ENCODE measurements around the gene ACSL4. TPM values are rescaled to one million over a fixed set of nuclear protein-coding genes. Genes with fewer than 3 reads are reported as not detected.

ACSL4 gene
- total RNA-seq: 10 to 100 TPM; 44.3 to 48.1 TPM

DNA sequence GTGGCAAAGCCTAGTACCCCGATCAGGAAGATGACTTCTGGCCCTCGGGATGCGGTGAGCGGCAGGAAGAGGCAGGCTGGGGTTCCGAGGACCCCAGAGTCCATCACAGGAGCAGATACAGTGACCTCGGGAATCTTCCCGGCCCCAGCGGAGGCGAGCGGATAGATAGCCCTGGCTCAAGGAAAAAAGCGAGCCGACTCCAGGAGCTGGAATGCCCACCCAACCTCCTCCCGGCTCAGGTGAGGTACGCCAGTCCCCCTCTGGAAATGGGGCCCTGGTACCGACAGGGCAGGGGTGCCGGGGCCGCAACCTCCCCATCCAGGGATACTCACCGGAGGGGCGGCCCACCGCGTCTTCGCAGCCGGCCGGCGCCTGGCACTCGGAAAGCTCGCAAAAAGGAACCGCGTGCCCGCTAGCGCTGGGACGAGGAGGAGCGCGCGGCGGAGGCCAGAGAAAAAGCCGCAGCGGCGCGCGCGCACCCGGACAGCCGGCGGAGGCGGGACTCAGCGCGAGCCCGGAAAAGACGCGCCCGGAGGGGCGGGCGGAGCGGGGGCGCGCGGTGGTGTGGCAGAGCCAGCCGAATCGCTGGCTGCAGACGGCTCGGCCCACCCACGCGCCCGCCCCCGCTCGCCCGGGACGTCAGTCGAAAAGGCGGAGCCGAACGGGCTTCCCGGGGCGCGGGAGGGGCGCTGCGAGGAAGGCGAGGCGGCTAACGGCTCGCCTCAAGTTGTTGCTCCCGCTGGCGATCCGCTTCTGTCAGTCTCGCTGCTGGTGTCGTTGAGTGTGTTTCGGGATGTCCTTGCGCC, at the start of gene ACSL4:
Gene ACSL4, minus strand, starts transcription at position 451 of the 806 bp plus-strand sequence. CDS start 49,894 bp downstream, outside the sequence.
- ATAC-seq (replicated peaks in 1 of 2): peak; percentile 87 to 88
- Mint-ChIP-seq H3K4me1 (ENCODE audit: low read depth) (peaks cover 31% of the 10 kb centered on the region), H3K4me3 (peak within 1 kb of the TSS; percentile 97), H3K36me3 (ENCODE audit: insufficient read depth in 2 of 2) (peaks cover 5 to 12% of the 10 kb centered on the region in 2 donors), H3K9me3 (no peaks in the 10 kb centered on the region), H3K27me3 (ENCODE audit: low read depth) (peaks cover 12% of the 10 kb centered on the region), H3K27ac (peak within 1 kb of the TSS; percentile 99)
- DNase-seq: peak; percentile 88 to 89

GRCh38 chrX:109777749-109778148, 44.7 kb upstream of the ACSL4 start:
- Mint-ChIP-seq H3K27me3 (ENCODE audit: low read depth) (peaks cover 6% of the 10 kb centered on the region), H3K36me3 (ENCODE audit: insufficient read depth in 2 of 2) (no peaks in the 10 kb centered on the region), H3K4me1 (ENCODE audit: low read depth) (peaks cover 4% of the 10 kb centered on the region), H3K4me3 (no peak overlapping the region), H3K9me3 (no peaks in the 10 kb centered on the region), H3K27ac (no peak overlapping the region)
- ATAC-seq (replicated peaks in 1 of 2): no peak
- DNase-seq: no peak

DNA sequence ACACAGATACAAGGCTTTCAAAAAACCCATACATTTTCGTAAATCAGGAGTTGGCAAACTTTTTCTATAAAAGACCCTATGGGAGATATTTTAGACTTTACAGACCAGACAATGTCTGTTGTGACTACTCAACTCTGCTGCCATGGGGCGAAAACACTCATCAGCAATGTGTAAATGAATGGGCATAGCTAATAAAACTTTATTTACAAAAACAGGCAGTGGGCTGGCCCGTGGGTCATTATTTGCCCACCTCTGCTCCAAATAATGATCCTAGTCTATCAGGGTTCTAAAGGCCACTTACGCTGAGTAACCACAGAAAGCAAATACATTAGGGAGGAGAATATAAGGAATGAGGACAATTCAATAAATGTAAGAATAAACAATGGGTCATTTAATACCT, 43.9 kb upstream of the ACSL4 start:
- no peak for DNase-seq
- H3K27me3 Mint-ChIP-seq (ENCODE audit: low read depth): peaks cover 6% of the 10 kb centered on the region

GRCh38 chrX:109776432-109776831, 43.4 kb upstream of the ACSL4 start:
- no peak for ATAC-seq (replicated peaks in 1 of 2)
- H3K9me3 Mint-ChIP-seq: no peaks in the 10 kb centered on the region
- H3K36me3 Mint-ChIP-seq (ENCODE audit: insufficient read depth in 2 of 2): no peaks in the 10 kb centered on the region

More for the DNA sequence above, 43.9 kb upstream of the ACSL4 start:
- no peak overlapping the region for H3K4me3 Mint-ChIP-seq
- no peaks in the 10 kb centered on the region for H3K9me3 Mint-ChIP-seq
- no peaks in the 10 kb centered on the region for H3K36me3 Mint-ChIP-seq (ENCODE audit: insufficient read depth in 2 of 2)
- no peak for ATAC-seq (replicated peaks in 1 of 2)
- H3K27ac Mint-ChIP-seq: no peak overlapping the region
- no peaks in the 10 kb centered on the region for H3K4me1 Mint-ChIP-seq (ENCODE audit: low read depth)

DNA sequence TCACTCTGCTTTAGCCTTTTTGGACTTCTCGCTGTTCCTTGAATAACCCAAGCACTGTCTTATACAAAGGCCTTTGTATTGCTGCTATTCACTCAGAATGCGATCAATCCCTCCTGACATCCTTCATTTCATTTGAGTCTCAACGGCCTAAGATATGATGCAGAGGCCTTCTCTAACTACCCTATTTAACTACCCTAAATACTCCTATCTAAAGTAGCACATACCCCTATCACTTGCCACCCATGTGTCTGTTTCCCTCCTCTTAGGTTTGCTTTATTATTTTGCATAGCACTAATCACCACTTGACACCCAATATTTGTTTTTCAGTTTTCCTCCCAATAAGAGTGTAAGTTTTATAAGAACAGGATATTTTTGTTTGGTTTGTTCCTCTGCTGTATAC, 42.3 kb upstream of the ACSL4 start:
- no peaks in the 10 kb centered on the region for H3K36me3 Mint-ChIP-seq (ENCODE audit: insufficient read depth in 2 of 2)
- DNase-seq (no peak), ATAC-seq (replicated peaks in 1 of 2) (no peak)
- no peaks in the 10 kb centered on the region for H3K4me1 Mint-ChIP-seq (ENCODE audit: low read depth)
- H3K27me3 Mint-ChIP-seq (ENCODE audit: low read depth): peaks cover 6% of the 10 kb centered on the region
- H3K27ac Mint-ChIP-seq: peak overlapping the region; percentile 44
- no peak overlapping the region for H3K4me3 Mint-ChIP-seq
- no peaks in the 10 kb centered on the region for H3K9me3 Mint-ChIP-seq

More at GRCh38 chrX:109776432-109776831, 43.4 kb upstream of the ACSL4 start:
- H3K27me3 Mint-ChIP-seq (ENCODE audit: low read depth): peaks cover 6% of the 10 kb centered on the region
- H3K4me3 Mint-ChIP-seq: no peak overlapping the region
- no peak for DNase-seq
- no peak overlapping the region for H3K27ac Mint-ChIP-seq
- H3K4me1 Mint-ChIP-seq (ENCODE audit: low read depth): no peaks in the 10 kb centered on the region

GRCh38 chrX:109774706-109775105, 41.6 kb upstream of the ACSL4 start:
- no peaks in the 10 kb centered on the region for H3K36me3 Mint-ChIP-seq (ENCODE audit: insufficient read depth in 2 of 2)
- no peak overlapping the region for H3K27ac Mint-ChIP-seq
- ATAC-seq (replicated peaks in 1 of 2) (peak; percentile 59 to 86), DNase-seq (no peak)
- peaks cover 6% of the 10 kb centered on the region for H3K27me3 Mint-ChIP-seq (ENCODE audit: low read depth)
- H3K9me3 Mint-ChIP-seq: peaks cover 0 to 3% of the 10 kb centered on the region in 2 donors
- H3K4me1 Mint-ChIP-seq (ENCODE audit: low read depth): no peaks in the 10 kb centered on the region
- H3K4me3 Mint-ChIP-seq: no peak overlapping the region

- Mint-ChIP-seq H3K4me3 (no peak overlapping the region), H3K27me3 (ENCODE audit: low read depth) (peaks cover 6% of the 10 kb centered on the region), H3K36me3 (ENCODE audit: insufficient read depth in 2 of 2) (no peaks in the 10 kb centered on the region), H3K27ac (no peak overlapping the region), H3K4me1 (ENCODE audit: low read depth) (no peaks in the 10 kb centered on the region), H3K9me3 (peaks cover 0 to 4% of the 10 kb centered on the region in 2 donors)
- DNase-seq: no peak
- ATAC-seq (replicated peaks in 1 of 2): no peak
These were observed 41.1 kb upstream of the ACSL4 start for GRCh38 chrX:109774136-109774535.

GRCh38 chrX:109773374-109773773, 40.3 kb upstream of the ACSL4 start:
- H3K4me3 Mint-ChIP-seq: no peak overlapping the region
- no peaks in the 10 kb centered on the region for H3K4me1 Mint-ChIP-seq (ENCODE audit: low read depth)
- H3K9me3 Mint-ChIP-seq: peaks cover 0 to 4% of the 10 kb centered on the region in 2 donors
- DNase-seq: no peak
- peaks cover 6% of the 10 kb centered on the region for H3K27me3 Mint-ChIP-seq (ENCODE audit: low read depth)
- no peaks in the 10 kb centered on the region for H3K36me3 Mint-ChIP-seq (ENCODE audit: insufficient read depth in 2 of 2)
- ATAC-seq (replicated peaks in 1 of 2): no peak
- H3K27ac Mint-ChIP-seq: no peak overlapping the region

GRCh38 chrX:109770780-109771179, 37.7 kb upstream of the ACSL4 start:
- Mint-ChIP-seq H3K27me3 (ENCODE audit: low read depth) (peaks cover 11% of the 10 kb centered on the region), H3K4me1 (ENCODE audit: low read depth) (no peaks in the 10 kb centered on the region), H3K36me3 (ENCODE audit: insufficient read depth in 2 of 2) (no peaks in the 10 kb centered on the region), H3K4me3 (no peak overlapping the region), H3K9me3 (peaks cover 0 to 4% of the 10 kb centered on the region in 2 donors), H3K27ac (no peak overlapping the region)
- ATAC-seq (replicated peaks in 1 of 2) (no peak), DNase-seq (no peak)

- H3K4me1 Mint-ChIP-seq (ENCODE audit: low read depth): no peaks in the 10 kb centered on the region
- H3K36me3 Mint-ChIP-seq (ENCODE audit: insufficient read depth in 2 of 2): no peaks in the 10 kb centered on the region
- ATAC-seq (replicated peaks in 1 of 2) (no peak), DNase-seq (no peak)
- no peak overlapping the region for H3K4me3 Mint-ChIP-seq
- H3K27ac Mint-ChIP-seq: no peak overlapping the region
- H3K27me3 Mint-ChIP-seq (ENCODE audit: low read depth): peaks cover 67% of the 10 kb centered on the region
- H3K9me3 Mint-ChIP-seq: peaks cover 0 to 1% of the 10 kb centered on the region in 2 donors
These were observed 27.8 kb upstream of the ACSL4 start for GRCh38 chrX:109760922-109761250.

GRCh38 chrX:109760209-109760921, 27.3 kb upstream of the ACSL4 start:
- DNase-seq: no peak
- Mint-ChIP-seq H3K27ac (no peak overlapping the region), H3K36me3 (ENCODE audit: insufficient read depth in 2 of 2) (peaks cover 0 to 3% of the 10 kb centered on the region in 2 donors), H3K9me3 (no peaks in the 10 kb centered on the region), H3K27me3 (ENCODE audit: low read depth) (peaks cover 67% of the 10 kb centered on the region), H3K4me1 (ENCODE audit: low read depth) (no peaks in the 10 kb centered on the region), H3K4me3 (no peak overlapping the region)
- ATAC-seq (replicated peaks in 1 of 2): no peak

DNA sequence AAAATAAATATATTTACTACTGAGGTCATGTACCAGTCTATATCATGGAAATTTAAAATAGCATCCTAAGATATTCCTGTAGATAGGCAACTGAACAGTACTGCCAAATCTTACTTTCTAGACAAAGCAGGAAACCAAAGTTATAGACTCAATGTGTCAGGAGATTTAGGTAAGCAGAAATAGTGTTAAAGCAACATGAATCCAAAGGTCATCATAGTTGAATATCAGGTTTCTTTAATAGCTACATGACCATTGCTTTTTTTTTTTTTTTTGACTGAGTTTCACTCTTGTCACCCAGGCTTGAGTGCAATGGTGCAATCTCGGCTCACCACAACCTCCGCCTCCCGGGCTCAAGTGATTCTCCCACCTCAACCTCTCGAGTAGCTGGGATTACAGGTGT, 20.2 kb upstream of the ACSL4 start:
- ATAC-seq (replicated peaks in 1 of 2) (no peak), DNase-seq (no peak)
- H3K27ac Mint-ChIP-seq: no peak overlapping the region
- no peaks in the 10 kb centered on the region for H3K4me1 Mint-ChIP-seq (ENCODE audit: low read depth)
- H3K27me3 Mint-ChIP-seq (ENCODE audit: low read depth): peaks cover 26% of the 10 kb centered on the region
- H3K9me3 Mint-ChIP-seq: peaks cover 2 to 3% of the 10 kb centered on the region in 2 donors
- H3K4me3 Mint-ChIP-seq: no peak overlapping the region
- H3K36me3 Mint-ChIP-seq (ENCODE audit: insufficient read depth in 2 of 2): peaks cover 0 to 7% of the 10 kb centered on the region in 2 donors

GRCh38 chrX:109751698-109752097, 18.6 kb upstream of the ACSL4 start:
- peaks cover 12% of the 10 kb centered on the region for H3K27me3 Mint-ChIP-seq (ENCODE audit: low read depth)
- peaks cover 0 to 7% of the 10 kb centered on the region in 2 donors for H3K36me3 Mint-ChIP-seq (ENCODE audit: insufficient read depth in 2 of 2)
- no peak overlapping the region for H3K4me3 Mint-ChIP-seq
- no peaks in the 10 kb centered on the region for H3K4me1 Mint-ChIP-seq (ENCODE audit: low read depth)
- H3K9me3 Mint-ChIP-seq: peaks cover 2 to 3% of the 10 kb centered on the region in 2 donors
- ATAC-seq (replicated peaks in 1 of 2) (no peak), DNase-seq (no peak)
- no peak overlapping the region for H3K27ac Mint-ChIP-seq

Measured in activated T-cell treated with anti-CD3 and anti-CD28 coated beads, Interleukin-2, amount 50 U/mL, for 72 hours (primary cell).